OCI-LY3 (cell line): Measurements from ENCODE around the gene DDX1.
"Not testable (repeated sequence)": the region's sequence is repeated elsewhere in the genome, so short reads cannot be mapped to it uniquely, and the experiment has no call there.

Experiments
- H2AFZ ChIP-seq: fragments of 200-600, 300-600 bp; shearing (Covaris generic); 2 replicates; pipeline ENCODE4 v1.6.0; 2014; ENCODE audit warnings: antibody characterized with exemption, low read depth, low read length
- H3K27ac ChIP-seq: fragments of 200-600, 300-600 bp; sonication (generic); 2 replicates; pipeline ENCODE4 v1.5.1; 2014; ENCODE audit warnings: mild to moderate bottlenecking, low read length, moderate library complexity, mixed read lengths
- H3K27me3 ChIP-seq: fragments of 200-600, 300-600 bp; sonication (generic); 2 replicates; pipeline ENCODE4 v1.6.1; 2014; ENCODE audit warnings: low read depth, low read length, mixed read lengths
- H3K36me3 ChIP-seq: fragments of 200-600, 300-600 bp; sonication (generic); replicated peaks from 2 replicates; pipeline ENCODE3; 2014; ENCODE audit warnings: low read depth, low read length, mixed read lengths
- H3K4me1 ChIP-seq: fragments of 300-600, 200-600 bp; sonication (generic); 2 replicates; pipeline ENCODE4 v1.6.1; 2014; ENCODE audit warnings: low read length, mixed read lengths
- H3K4me2 ChIP-seq: fragments of 200-600, 300-600 bp; sonication (generic); 2 replicates; pipeline ENCODE4 v1.6.1; 2014; ENCODE audit warnings: low read length, mixed read lengths
- H3K4me3 ChIP-seq: fragments of 300-600, 200-600 bp; sonication (generic); 2 replicates; pipeline ENCODE4 v1.5.1; 2014; ENCODE audit warnings: antibody characterized with exemption, mild to moderate bottlenecking, low read length, moderate library complexity
- H3K79me2 ChIP-seq: fragments of 300-600, 200-600 bp; shearing (Covaris generic); 2 replicates; pipeline ENCODE4 v1.6.1; 2014; ENCODE audit warnings: mild to moderate bottlenecking, low read length, mixed read lengths
- H3K9ac ChIP-seq: fragments of 300-600, 200-600 bp; shearing (Covaris generic); 2 replicates; pipeline ENCODE4 v1.6.0; 2014; ENCODE audit warnings: mild to moderate bottlenecking, low read length, moderate library complexity
- H3K9me3 ChIP-seq: fragments of 200-600, 300-600 bp; shearing (Covaris generic); 2 replicates; pipeline ENCODE4 v1.6.1; 2014; ENCODE audit warnings: low read length, mixed read lengths; ENCODE audit not compliant: insufficient read depth
- H4K20me1 ChIP-seq: fragments of 200-600, 300-600 bp; sonication (generic); 2 replicates; pipeline ENCODE4 v1.6.1; 2016; ENCODE audit warnings: low read length, mixed read lengths; ENCODE audit not compliant: insufficient read depth
- EZH2phosphoT487 ChIP-seq: fragments of 200-600 bp; shearing (Covaris generic); IDR thresholded peaks from 2 replicates; pipeline ENCODE4 v1.6.1; 2018; ENCODE audit warnings: antibody characterized with exemption, mixed run types, low read depth
- TF ChIP-seq, protein P1 (sequence below): fragments of 200-600, 300-600 bp; sonication (generic); IDR thresholded peaks from 2 replicates; pipeline ENCODE4 v1.5.1; 2014; ENCODE audit warnings: antibody characterized with exemption, low read length, low read depth

The DDX1 gene

DNA sequence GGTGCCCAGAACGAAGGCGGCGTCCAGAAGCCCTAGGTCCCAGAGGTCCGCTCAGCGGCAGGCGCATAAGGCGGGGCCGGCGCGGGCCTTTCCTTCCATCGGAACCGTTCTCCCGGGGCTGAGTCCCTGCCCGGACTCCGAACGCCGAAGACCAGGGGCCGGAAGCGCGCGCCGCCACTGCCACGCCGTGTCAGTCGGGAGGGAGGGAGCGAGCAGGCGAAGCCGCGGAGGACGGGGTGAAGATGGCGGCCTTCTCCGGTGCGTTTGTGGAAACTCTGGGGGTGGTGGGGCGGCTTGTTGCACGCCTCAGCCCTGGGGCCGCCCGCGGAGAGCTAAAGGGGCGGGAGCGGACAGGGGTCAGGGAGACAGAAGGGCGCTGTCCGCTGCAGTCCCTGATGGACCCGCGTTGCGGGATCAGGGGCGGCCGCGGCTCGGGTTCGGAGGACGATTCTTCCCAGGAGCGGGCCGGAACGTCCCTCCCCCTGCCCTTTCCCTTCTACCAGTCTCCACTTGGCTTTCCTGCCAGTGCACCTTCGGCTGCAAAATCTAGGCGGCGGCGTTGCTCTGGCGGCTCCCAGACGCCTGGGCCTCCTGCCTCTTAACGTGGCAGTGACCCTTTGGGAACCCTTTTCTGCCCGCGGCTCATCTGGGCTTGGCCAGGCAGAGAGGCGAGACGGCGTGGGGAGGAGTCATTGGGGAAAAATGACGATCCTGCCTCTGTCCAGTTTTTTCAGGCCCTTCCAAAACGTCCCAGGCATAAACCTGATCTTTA, at the start of gene DDX1:
Gene DDX1, plus strand, starts transcription at position 177 of the 772 bp plus-strand sequence. Its CDS starts 66 bp downstream, at position 243.
- Histone ChIP-seq H3K36me3 (peaks cover 22% of the 10 kb centered on the region), H3K79me2 (peaks cover 52% of the 10 kb centered on the region), H2AFZ (peak within 1 kb of the TSS; percentile 96), H3K27ac (peak within 1 kb of the TSS; percentile 50), H3K4me2 (peak within 1 kb of the TSS; percentile 99), H3K4me3 (peak within 1 kb of the TSS; percentile 96), H3K9ac (peak within 1 kb of the TSS; percentile 88), H3K9me3 (no peaks in the 10 kb centered on the region), H3K4me1 (peaks cover 11% of the 10 kb centered on the region; the same call in 1 of the 2 replicates), H4K20me1 (0 out of 2 replicates have a peak, but pooled peaks cover 6% of the 10 kb centered on the region), H3K27me3 (no peaks in the 10 kb centered on the region)
- TF ChIP-seq EZH2phosphoT487: no peak
- TF ChIP-seq, protein P1, sequence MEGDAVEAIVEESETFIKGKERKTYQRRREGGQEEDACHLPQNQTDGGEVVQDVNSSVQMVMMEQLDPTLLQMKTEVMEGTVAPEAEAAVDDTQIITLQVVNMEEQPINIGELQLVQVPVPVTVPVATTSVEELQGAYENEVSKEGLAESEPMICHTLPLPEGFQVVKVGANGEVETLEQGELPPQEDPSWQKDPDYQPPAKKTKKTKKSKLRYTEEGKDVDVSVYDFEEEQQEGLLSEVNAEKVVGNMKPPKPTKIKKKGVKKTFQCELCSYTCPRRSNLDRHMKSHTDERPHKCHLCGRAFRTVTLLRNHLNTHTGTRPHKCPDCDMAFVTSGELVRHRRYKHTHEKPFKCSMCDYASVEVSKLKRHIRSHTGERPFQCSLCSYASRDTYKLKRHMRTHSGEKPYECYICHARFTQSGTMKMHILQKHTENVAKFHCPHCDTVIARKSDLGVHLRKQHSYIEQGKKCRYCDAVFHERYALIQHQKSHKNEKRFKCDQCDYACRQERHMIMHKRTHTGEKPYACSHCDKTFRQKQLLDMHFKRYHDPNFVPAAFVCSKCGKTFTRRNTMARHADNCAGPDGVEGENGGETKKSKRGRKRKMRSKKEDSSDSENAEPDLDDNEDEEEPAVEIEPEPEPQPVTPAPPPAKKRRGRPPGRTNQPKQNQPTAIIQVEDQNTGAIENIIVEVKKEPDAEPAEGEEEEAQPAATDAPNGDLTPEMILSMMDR: no peak

- H3K4me2 ChIP-seq, H3K79me2 ChIP-seq, H3K4me3 ChIP-seq, H3K9ac ChIP-seq, H2AFZ ChIP-seq, H3K36me3 ChIP-seq, H3K27me3 ChIP-seq, H4K20me1 ChIP-seq, H3K9me3 ChIP-seq, H3K27ac ChIP-seq: not testable (repeated sequence)
- peaks cover 12% of the 10 kb centered on the region for H3K4me1 ChIP-seq
Measured at GRCh38 chr2:15542269-15542668, 49.4 kb upstream of the DDX1 start.

DNA sequence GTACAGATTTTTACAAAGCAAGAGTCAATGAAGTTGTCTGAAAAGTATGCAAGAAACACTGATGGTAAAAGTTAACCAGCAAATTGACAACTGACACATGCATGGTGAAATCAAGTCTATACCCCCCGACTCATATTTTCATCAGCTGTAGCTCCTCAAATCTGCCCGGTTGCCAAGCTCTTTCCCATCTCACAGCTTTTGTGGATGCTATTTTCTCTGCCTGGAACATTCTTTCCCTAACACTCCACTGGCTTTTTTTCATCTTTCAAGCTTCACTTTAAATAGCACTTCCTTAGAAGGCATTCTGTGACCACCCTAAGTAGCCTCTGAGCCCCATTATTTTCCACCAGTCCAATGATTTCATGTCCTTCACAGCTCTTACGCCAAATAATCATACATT, 48.6 kb upstream of the DDX1 start:
- Histone ChIP-seq H3K9me3 (no peaks in the 10 kb centered on the region), H3K9ac (no peak overlapping the region), H3K79me2 (no peaks in the 10 kb centered on the region; the same call in 1 of the 2 replicates), H3K27me3 (no peaks in the 10 kb centered on the region), H3K27ac (no peak overlapping the region), H2AFZ (no peak overlapping the region), H3K4me2 (no peak overlapping the region), H3K36me3 (peaks cover 10% of the 10 kb centered on the region), H3K4me1 (peaks cover 12% of the 10 kb centered on the region), H4K20me1 (peaks cover 5% of the 10 kb centered on the region; the same call in 1 of the 2 replicates), H3K4me3 (no peak overlapping the region)
- TF ChIP-seq EZH2phosphoT487: no peak

- Histone ChIP-seq H3K27me3 (no peaks in the 10 kb centered on the region), H3K79me2 (no peaks in the 10 kb centered on the region; the same call in 1 of the 2 replicates), H3K36me3 (peaks cover 10% of the 10 kb centered on the region), H3K9ac (no peak overlapping the region), H3K9me3 (no peaks in the 10 kb centered on the region), H3K4me2 (no peak overlapping the region), H2AFZ (no peak overlapping the region), H4K20me1 (peaks cover 5% of the 10 kb centered on the region; the same call in 1 of the 2 replicates), H3K4me1 (peaks cover 12% of the 10 kb centered on the region), H3K4me3 (no peak overlapping the region), H3K27ac (no peak overlapping the region)
- TF ChIP-seq EZH2phosphoT487: no peak
- TF ChIP-seq, protein P1: no peak
Measured at GRCh38 chr2:15543541-15543940, 48.1 kb upstream of the DDX1 start.

- peaks cover 13% of the 10 kb centered on the region for H3K36me3 ChIP-seq
- H3K9ac ChIP-seq: no peak overlapping the region
- no peak for TF ChIP-seq EZH2phosphoT487
- TF ChIP-seq, protein P1: no peak
Measured at GRCh38 chr2:15544227-15544626, 47.4 kb upstream of the DDX1 start.

More at GRCh38 chr2:15544227-15544626, 47.4 kb upstream of the DDX1 start:
- no peaks in the 10 kb centered on the region for H3K9me3 ChIP-seq
- H3K27ac ChIP-seq: no peak overlapping the region
- H2AFZ ChIP-seq: no peak overlapping the region
- H3K79me2 ChIP-seq: no peaks in the 10 kb centered on the region; the same call in 1 of the 2 replicates
- H3K4me1 ChIP-seq: peaks cover 12% of the 10 kb centered on the region
- H3K27me3 ChIP-seq: no peaks in the 10 kb centered on the region
- peaks cover 5% of the 10 kb centered on the region; the same call in 1 of the 2 replicates for H4K20me1 ChIP-seq
- no peak overlapping the region for H3K4me2 ChIP-seq
- H3K4me3 ChIP-seq: no peak overlapping the region
